ENCODE measurements around the gene LSAMP.

The LSAMP gene

GRCh38 chr3:116445311-116445841, at the start of gene LSAMP:
LSAMP (minus strand) TSS chr3:116445487.
- no peak for DNase-seq (ENCODE audit: low read depth)

GRCh38 chr3:116492379-116492778, 47.1 kb upstream of the LSAMP start:
- DNase-seq (ENCODE audit: low read depth), result no peak

DNA sequence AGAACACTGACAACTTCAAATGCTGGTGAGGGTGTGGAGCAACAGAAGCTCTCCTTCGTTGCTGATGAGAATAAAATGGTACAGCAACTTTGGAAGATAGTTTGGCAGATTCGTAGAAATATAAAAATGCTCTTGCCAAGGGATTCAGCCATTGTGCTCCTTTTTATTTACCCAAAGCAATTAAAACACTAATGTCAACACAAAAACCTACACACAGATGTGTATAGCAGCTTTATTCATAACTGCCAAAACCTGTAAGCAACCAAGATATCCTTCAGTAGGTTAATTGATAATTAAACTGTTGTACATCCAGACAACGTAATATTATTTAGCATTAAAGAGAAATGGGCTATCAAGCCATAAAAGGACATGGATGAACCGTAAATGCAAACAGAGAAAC, 37.8 kb upstream of the LSAMP start:
- DNase-seq (ENCODE audit: low read depth), result no peak

DNA sequence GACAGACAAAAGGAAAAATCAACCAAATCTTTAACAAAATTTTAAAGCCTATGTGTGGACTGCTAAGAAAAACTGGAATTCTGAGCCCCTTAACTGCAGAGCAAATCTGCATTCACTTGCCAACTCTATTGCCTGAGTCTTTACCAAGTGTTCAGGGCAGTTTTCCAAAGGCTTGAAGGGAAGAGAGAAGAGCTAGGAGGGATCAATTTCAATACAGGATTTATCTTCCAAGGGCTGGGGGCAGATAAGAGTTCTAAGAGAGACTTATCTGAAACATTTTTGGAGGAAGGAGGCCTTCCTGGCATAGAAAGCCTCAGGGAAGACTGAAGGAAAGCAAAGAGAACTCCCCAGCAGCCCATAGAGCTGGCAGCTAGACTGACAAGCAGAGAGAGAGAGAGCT, 31.4 kb upstream of the LSAMP start:
- no peak for DNase-seq (ENCODE audit: low read depth)

- no peak for DNase-seq (ENCODE audit: low read depth)
These were observed 29.5 kb upstream of the LSAMP start for GRCh38 chr3:116474801-116475200.

DNA sequence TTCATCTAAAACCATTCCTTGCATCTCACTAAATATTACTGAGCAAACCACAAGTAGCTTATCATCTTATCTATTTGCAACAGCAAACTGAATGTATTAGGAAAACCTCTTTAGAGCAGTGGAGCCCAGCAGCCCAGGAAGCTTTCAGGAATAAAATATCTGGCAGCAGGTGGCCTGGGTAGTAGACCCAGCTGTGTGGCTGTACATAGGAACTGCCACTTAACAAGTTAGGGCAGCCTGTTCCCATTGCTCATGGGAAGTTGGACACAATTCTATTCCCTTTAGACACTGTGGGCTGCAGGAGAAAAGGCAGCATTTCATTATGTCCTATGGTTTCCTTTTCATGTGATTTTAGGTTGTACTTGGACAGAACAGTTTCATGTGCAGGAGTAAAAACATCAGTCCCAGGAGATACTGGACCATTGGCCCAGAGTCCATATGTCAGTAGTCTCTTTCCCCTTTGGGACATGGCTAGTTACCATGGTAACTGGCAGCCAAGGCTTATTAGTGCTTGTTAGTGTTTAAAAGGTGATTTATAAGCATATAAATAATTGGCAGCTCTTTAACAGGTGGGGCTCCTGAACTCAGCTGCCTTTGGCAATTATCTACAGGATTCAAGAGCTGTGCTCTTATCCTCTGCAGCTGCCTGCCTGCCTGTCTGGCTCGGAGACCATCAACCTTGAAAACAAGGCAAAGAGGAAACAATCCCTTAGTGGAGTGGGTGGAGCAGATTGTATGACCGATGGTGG, 28.9 kb upstream of the LSAMP start:
- no peak for DNase-seq (ENCODE audit: low read depth)

GRCh38 chr3:116473602-116474001, 28.3 kb upstream of the LSAMP start:
- DNase-seq (ENCODE audit: low read depth), result peak; percentile 1

DNA sequence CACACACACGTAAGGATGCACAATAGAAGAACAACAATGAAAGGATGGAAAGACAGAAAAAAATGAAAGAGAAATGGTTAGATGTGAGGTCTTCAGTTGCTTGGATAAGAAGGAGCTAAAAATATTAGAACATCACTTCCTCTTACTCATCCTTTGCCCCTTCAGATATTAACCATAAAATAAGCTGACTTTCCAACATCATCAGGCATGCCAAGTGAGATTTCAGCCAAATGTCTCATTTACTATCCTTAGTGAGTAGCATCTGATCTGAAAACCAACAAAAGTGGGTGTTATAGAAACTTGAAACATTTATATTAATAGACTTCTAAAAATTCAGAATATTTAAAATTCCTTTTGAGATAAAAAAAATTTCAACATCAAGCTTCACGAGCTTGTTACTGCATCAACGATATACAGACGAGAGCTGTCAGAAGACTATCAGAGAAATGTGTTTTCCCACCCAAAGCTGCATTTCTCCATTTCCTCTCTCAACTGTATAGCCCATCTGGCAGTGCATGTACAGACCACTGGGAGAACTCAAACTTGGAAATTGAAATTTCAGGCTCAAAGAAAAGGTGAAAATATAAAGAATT, 25.4 kb upstream of the LSAMP start:
- no peak for DNase-seq (ENCODE audit: low read depth)

DNA sequence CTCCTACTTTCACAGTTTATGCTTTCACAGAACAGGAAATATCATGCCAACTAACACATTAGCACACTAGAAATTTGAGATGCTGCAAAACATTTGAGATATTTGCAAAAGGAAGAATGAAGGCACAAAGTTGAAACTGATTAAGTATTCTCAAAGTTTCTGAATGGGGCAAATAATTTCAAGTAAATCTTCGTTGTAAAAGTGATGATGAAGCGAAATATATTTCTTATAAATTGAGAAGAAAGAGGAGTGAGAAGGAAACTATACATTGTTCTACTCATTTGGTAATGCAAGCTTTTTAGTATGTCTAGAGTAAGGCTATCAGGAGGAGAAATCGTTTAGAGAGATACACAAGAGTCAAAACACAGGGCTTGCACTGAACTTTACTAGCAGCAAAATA, 24.3 kb upstream of the LSAMP start:
- no peak for DNase-seq (ENCODE audit: low read depth)

GRCh38 chr3:116464276-116464798, 19.1 kb upstream of the LSAMP start:
- no peak for DNase-seq (ENCODE audit: low read depth)

DNA sequence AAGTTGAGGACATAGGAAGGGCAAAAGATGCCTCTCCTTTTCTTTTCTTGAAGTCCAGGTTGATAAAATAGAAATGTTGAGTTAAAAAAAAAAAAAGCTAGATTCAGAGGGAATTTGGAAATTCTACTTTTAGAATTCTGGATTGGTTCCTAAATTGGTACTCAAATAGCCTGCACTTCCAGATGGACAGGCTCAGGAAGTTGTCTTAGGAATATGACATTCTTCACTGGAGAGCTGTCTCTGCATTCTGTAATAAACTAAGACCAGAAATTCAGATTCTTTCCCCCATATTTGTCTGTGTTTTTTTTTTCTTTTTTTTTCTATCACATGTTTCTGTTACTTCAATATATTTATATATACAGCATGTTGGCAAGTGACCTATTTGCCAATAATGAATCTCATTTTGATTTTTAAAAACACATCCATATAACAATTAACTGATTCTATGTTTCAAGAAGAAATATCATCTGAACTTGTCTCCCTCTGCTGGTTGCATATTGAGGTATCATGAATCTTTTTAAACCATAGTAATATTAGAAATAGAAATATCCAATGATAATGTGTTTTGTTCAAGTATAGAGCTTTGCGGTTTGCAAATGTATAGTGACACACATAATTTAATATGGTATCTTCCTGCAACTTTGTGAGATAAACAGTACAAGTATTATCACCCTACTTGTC, 8.5 kb upstream of the LSAMP start:
- peak; percentile 6 for DNase-seq (ENCODE audit: low read depth)

DNA sequence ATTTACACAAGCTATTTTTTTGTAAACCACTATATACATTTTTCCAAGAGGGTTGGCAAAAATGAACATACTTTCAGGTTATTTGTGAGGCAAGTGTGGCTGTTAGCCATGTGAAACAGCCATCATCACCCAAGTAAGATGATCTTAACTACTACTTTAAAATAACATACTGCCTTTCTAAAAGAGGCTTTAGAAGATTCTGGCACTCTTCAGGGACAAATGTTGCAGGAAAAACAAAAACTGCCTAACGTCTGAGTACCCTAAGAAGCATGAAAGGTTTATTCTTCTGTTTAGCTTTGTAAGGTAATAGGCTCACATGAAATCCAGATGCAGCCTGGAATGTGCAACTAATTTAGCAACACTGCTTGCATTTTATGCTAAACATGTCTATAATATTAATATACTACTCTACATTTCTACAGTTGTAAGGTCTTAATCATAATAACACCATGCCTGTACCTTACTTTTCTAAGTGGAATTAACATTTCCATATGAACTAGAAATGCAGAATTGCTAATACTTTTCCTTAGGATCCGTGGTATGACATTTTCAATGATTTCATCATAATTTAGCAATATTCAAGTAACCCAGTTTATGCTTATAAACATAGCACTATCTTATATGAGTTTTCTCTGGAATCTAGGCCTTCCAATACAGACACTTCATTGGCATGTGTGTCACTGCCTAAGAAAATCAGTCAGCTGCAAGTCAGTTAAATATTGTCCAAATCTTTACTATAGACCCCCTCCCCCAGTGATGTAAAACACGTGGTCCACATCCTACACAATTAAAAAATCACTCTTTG, 4.5 kb upstream of the LSAMP start:
- DNase-seq (ENCODE audit: low read depth), result no peak

DNA sequence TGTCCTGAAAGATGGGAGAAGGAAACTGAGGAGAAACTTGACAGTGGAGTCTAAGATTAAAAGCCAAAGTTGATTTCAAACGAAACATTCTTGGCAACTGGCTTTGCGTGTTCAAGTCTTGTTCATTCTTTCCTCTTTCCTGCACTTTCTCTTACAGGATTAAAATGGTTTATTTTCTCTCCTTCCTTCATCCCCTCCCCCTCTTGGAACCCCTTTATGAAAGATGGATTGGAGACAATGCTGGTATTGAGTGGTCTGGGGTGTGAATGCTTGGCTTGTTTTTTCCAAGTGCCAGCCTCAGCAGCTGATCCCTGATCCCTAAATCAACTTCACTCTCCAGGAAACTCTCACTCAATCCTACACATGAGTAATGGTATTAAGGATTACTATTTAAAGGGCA, 703 bp upstream of the LSAMP start:
- DNase-seq (ENCODE audit: low read depth), result no peak

DNA sequence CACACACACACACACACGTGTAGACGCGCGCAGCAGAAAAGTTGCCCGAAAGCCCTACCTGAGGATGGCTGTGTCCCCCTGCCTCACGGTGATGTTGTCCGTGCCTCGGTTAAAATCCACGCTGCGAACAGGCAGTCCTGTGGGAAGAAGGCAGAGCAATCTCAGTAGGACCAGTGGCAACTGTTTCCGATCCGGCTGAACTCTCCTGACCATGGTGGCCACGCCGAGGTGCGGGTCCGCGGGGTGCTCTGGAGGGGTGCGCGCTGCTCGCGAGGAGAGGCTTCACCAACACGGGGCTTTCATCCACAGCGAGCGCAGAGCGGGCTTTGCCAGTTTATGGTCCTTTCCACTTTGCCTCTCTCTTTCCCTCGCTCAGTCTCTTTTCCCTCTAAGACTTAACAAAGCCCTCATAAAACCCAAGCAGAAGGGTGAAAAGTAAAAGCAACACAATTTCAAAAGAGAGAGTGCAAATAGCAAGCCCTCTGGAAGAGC, 422 bp downstream of the LSAMP start:
- DNase-seq (ENCODE audit: low read depth), result no peak

GRCh38 chr3:116444115-116444747, 1.1 kb downstream of the LSAMP start:
- no peak for DNase-seq (ENCODE audit: low read depth)

DNA sequence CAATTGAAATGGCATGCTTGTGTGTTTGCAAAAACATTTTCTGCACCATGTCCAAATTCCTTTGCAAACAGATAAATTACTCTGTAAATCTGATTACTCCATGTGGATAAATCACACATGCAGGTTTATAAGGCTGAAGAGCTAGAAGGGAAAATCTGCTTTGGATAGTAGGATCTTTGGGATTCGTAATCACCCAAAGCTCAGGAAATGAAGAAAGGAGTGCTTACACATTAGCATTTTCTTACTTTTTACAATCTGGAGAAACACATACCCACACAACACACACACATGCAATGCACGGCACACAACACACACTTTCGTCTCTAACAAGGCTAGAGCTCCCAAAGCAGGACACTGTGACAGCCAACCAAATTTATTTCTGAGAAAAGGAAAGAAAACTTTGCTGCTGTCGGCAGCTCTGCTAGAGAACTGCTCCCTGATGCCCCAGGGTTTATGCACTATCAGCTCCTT, 2.1 kb downstream of the LSAMP start:
- no peak for DNase-seq (ENCODE audit: low read depth)

- DNase-seq (ENCODE audit: low read depth), result no peak
These were observed 2.8 kb downstream of the LSAMP start for GRCh38 chr3:116442331-116443021.

DNA sequence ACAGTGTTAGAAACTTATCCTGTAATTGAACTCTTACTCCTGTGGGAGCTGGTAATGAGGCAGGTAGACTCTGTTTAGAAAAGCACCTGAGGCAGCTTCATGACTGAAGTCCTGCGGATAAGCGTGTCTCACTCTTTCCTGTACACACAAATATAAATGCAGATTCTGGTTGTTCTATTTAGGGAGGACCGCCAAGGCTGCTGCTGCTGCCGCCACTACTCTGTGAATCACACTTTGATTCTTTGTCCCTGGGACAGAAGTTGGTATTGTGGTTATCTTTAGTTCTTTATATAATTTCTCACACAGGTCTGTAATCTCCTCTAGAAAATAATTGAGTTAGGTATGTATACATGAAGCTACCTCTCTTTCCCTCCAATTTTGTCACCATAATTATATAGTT, 3.6 kb downstream of the LSAMP start:
- no peak for DNase-seq (ENCODE audit: low read depth)

- DNase-seq (ENCODE audit: low read depth), result peak; percentile 57
These were observed 5.1 kb downstream of the LSAMP start for GRCh38 chr3:116440196-116440595.

DNA sequence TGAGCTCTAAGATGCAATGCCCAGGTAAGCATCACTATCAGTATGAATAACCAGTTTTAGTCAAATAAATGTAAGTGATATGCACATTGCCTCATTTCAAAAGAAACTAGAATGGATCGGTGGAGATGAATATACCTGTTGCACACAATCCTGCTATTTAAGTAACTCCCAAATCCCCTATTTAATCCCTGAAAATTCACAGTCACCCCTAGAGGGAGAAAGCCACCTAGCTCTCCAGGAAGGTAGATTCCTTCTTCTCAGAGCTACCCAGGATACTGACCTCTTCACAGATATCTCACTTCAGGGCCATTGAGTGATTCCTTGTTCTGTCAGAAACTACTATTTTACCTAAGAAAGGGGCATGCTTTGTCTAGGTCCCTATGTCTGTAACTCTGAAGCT, 11.7 kb downstream of the LSAMP start:
- DNase-seq (ENCODE audit: low read depth), result no peak

DNA sequence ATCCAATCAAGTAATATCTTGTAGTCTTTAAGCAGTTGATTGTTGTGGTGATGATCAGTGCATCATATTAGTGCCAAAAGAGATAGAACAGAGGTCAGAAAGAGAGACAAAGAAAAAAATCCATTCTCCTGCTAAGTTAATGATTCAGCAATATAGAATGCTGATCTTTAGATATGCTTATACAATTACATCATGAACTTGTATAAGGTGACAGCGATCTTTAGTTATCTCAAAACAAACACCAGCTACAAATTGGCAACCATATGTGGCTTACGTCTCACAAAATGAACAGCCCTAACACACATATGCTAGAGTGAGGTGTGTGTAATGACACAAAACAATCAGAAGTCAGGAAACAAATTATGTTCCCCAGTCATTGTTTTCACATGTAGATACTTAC, 12.5 kb downstream of the LSAMP start:
- no peak for DNase-seq (ENCODE audit: low read depth)

Measured in ELR (cell line).